HG03060 (cell line): ENCODE results near the gene UQCRH.

Experiments used
- ATAC-seq: cut with Tn5 transposase; IDR thresholded peaks from one replicate; pipeline ENCODE4 v1.9.1; 2021; ENCODE audit warnings: low read depth, moderate number of reproducible peaks; ENCODE audit not compliant: unreplicated experiment

The UQCRH gene

GRCh38 chr1:46303038-46303871 lies at the start of gene UQCRH, which contains the start of gene LRRC41:
TSS of gene UQCRH (plus strand) at chr1:46303698. CDS start at chr1:46303767, 69 bp downstream.
TSS of gene LRRC41 (minus strand) at chr1:46303616. CDS start at chr1:46303322, 294 bp downstream.
- peak; percentile 77 for ATAC-seq

GRCh38 chr1:46254668-46255067 lies 48.8 kb upstream of the UQCRH start:
- no peak for ATAC-seq

- ATAC-seq: no peak
Measured at GRCh38 chr1:46256523-46256922, 47.0 kb upstream of the UQCRH start.

GRCh38 chr1:46262508-46262907 lies 41.0 kb upstream of the UQCRH start:
- ATAC-seq: no peak

GRCh38 chr1:46263146-46263545 lies 40.4 kb upstream of the UQCRH start:
- ATAC-seq: no peak

GRCh38 chr1:46268578-46268977 lies 34.9 kb upstream of the UQCRH start:
- no peak for ATAC-seq

GRCh38 chr1:46274225-46275029 lies 29.1 kb upstream of the UQCRH start:
- no peak for ATAC-seq

GRCh38 chr1:46275030-46275337 lies 28.5 kb upstream of the UQCRH start:
- no peak for ATAC-seq

- ATAC-seq: no peak
Measured at GRCh38 chr1:46277658-46278373, 25.7 kb upstream of the UQCRH start.

- no peak for ATAC-seq
Measured at GRCh38 chr1:46278807-46279206, 24.7 kb upstream of the UQCRH start.

GRCh38 chr1:46280092-46280491 lies 23.4 kb upstream of the UQCRH start:
- ATAC-seq: no peak

- ATAC-seq: no peak
Measured at GRCh38 chr1:46281021-46281420, 22.5 kb upstream of the UQCRH start.

GRCh38 chr1:46284058-46284457 lies 19.4 kb upstream of the UQCRH start:
- ATAC-seq: no peak

- no peak for ATAC-seq
Measured at GRCh38 chr1:46284597-46285564, 18.6 kb upstream of the UQCRH start.

- no peak for ATAC-seq
Measured at GRCh38 chr1:46285730-46286477, 17.6 kb upstream of the UQCRH start.

GRCh38 chr1:46288485-46289133 lies 14.9 kb upstream of the UQCRH start:
- ATAC-seq: no peak

GRCh38 chr1:46289134-46289494 lies 14.4 kb upstream of the UQCRH start:
- no peak for ATAC-seq

- ATAC-seq: no peak
Measured at GRCh38 chr1:46289976-46290375, 13.5 kb upstream of the UQCRH start.

- no peak for ATAC-seq
Measured at GRCh38 chr1:46295306-46295705, 8.2 kb upstream of the UQCRH start.
